Measurements from ENCODE around the gene PRKCE.

PRKCE gene

GRCh38 chr2:46136953-46137352 is 485.5 kb downstream of the PRKCE start:
- TF ChIP-seq CTCF (IDR thresholded peaks at IDR 0.05; ENCODE audit: low read depth, low read length): no peak
- no peak overlapping the region for H3K4me3 ChIP-seq (replicated peaks in 1 of 2; ENCODE audit: low read depth in 2 of 2, low read length in 2 of 2)
- DNase-seq (ENCODE audit: low read depth in 2 of 2): no peak

GRCh38 chr2:46142546-46143428 is 491.3 kb downstream of the PRKCE start:
- H3K4me3 ChIP-seq (replicated peaks in 1 of 2; ENCODE audit: low read depth in 2 of 2, low read length in 2 of 2): no peak overlapping the region
- no peak for DNase-seq (ENCODE audit: low read depth in 2 of 2)

GRCh38 chr2:46143429-46144132 is 492.1 kb downstream of the PRKCE start:
- DNase-seq (ENCODE audit: low read depth in 2 of 2): no peak
- TF ChIP-seq CTCF (IDR thresholded peaks at IDR 0.05; ENCODE audit: low read depth, low read length): no peak
- no peak overlapping the region for H3K4me3 ChIP-seq (replicated peaks in 1 of 2; ENCODE audit: low read depth in 2 of 2, low read length in 2 of 2)

More at GRCh38 chr2:46142546-46143428, 491.3 kb downstream of the PRKCE start:
- TF ChIP-seq CTCF (IDR thresholded peaks at IDR 0.05; ENCODE audit: low read depth, low read length): no peak

GRCh38 chr2:46144133-46144800 is 492.8 kb downstream of the PRKCE start:
- no peak overlapping the region for H3K4me3 ChIP-seq (replicated peaks in 1 of 2; ENCODE audit: low read depth in 2 of 2, low read length in 2 of 2)
- TF ChIP-seq CTCF (IDR thresholded peaks at IDR 0.05; ENCODE audit: low read depth, low read length): no peak
- DNase-seq (ENCODE audit: low read depth in 2 of 2): no peak

- no peak for DNase-seq (ENCODE audit: low read depth in 2 of 2)
- no peak for TF ChIP-seq CTCF (IDR thresholded peaks at IDR 0.05; ENCODE audit: low read depth, low read length)
- H3K4me3 ChIP-seq (replicated peaks in 1 of 2; ENCODE audit: low read depth in 2 of 2, low read length in 2 of 2): no peak overlapping the region
Observed at GRCh38 chr2:46145017-46145416, 493.5 kb downstream of the PRKCE start.

- no peak for DNase-seq (ENCODE audit: low read depth in 2 of 2)
- H3K4me3 ChIP-seq (replicated peaks in 1 of 2; ENCODE audit: low read depth in 2 of 2, low read length in 2 of 2): no peak overlapping the region
- TF ChIP-seq CTCF (IDR thresholded peaks at IDR 0.05; ENCODE audit: low read depth, low read length): no peak
Observed at GRCh38 chr2:46145840-46146239, 494.4 kb downstream of the PRKCE start.
